ENCODE data around the gene CCDC146. TPM values are rescaled to one million over a fixed set of nuclear protein-coding genes. Genes with fewer than 3 reads are reported as not detected.

CCDC146 gene
- 1.0 and 1.3 TPM in 2 replicates for total RNA-seq

GRCh38 chr7:77121860-77122681 is at the start of gene CCDC146:
TSS of gene CCDC146 (plus strand) at chr7:77122615. CDS start at chr7:77167669, 45,054 bp downstream.

GRCh38 chr7:77199013-77199966 is 76.9 kb downstream of the CCDC146 start, which contains the start of gene FGL2:
TSS of gene FGL2 (minus strand) at chr7:77199819. CDS start at chr7:77199793, 26 bp downstream.

Other genes starting within 250 kb of the CCDC146 start
- not detected in 2 replicates for gene SPDYE17, start 90.3 kb upstream of the CCDC146 start, total RNA-seq
- 0.44 TPM in 1 of 2 replicates, not detected in the other for gene SPDYE18, start 60.1 kb upstream of the CCDC146 start, total RNA-seq
- gene FGL2, start 77.2 kb downstream of the CCDC146 start, total RNA-seq = 0.14 and 0.44 TPM in 2 replicates